HG03439 (cell line): ENCODE data around the gene CHD1.

ENCODE experiments used
- ATAC-seq: cut with Tn5 transposase; IDR thresholded peaks from one replicate; pipeline ENCODE4 v1.9.1; 2021; ENCODE audit warnings: mild to moderate bottlenecking, moderate library complexity; ENCODE audit not compliant: unreplicated experiment

The CHD1 gene

DNA sequence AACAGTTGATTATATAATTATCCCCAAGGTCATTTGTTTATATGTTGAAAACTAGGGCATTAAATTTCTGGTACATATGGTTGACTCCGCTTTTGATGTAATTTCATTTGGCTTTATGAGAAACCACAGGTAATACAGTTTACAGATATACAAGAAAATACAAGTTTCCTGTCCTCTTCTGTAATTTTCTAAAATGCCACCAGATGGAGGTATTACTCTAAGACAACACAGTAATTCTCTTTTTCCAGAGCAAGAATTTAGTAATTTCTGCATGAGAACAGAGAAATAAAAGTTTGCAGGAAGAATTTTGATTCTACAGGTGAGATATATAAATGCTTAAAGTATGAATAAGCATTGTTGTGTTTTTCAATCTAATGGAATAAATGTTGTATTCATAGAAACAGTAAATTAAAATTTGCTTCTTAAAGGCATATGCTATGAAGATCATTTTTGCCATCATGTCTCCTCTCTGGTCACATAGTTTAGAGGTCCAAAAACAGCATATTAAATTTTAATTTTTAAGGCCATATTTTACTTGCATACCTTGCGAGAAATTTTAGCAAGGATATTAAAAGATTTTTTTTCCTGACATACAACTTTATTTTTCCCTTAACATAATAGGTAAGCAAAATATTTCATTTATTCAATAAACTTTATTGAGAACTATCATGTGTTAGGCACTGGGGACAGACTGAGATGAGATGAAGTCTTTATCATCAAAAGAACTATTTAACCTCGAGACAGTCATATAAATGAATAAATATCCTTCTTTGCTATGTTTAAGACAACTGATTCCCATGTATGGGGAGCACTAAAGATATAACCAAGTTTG is 22.7 kb downstream of the CHD1 start:
- ATAC-seq = peak; percentile 48

DNA sequence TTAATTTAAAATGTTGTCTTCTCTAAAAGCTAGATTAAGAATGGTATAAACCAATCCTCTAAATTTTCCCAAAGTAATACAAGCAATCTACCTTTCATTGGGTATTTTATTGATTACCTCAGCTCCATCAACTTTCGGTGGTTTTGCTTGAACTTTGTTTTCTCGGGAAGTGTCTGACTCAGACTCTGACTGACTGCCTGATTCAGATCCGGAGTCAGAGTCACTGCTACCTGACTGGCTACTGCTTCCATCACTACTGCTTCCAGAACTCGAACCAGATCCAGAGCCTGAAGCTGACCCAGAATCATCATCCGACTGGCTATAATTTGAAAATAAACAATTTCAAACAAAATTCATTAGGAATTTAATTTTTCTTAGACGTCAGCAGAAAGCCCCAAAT is 24.0 kb downstream of the CHD1 start:
- ATAC-seq = no peak

DNA sequence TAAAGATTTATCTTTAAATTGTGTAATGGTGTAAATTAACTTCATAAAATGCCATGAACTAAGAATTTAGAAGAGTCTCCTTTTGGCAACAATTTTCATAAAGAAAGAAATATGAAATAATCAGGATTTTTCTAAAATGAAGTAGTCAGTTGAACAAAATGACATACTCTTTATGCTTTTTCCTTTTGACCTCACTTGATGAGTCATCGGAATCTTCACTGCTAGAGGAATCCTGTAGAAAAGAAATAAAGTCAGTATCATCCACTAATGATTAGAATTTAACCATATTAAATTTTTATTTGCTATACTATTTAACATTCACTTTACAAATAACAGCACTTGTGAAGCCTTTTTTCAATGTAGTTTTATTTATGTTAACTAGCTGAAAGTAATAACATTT is 26.1 kb downstream of the CHD1 start:
- no peak for ATAC-seq

DNA sequence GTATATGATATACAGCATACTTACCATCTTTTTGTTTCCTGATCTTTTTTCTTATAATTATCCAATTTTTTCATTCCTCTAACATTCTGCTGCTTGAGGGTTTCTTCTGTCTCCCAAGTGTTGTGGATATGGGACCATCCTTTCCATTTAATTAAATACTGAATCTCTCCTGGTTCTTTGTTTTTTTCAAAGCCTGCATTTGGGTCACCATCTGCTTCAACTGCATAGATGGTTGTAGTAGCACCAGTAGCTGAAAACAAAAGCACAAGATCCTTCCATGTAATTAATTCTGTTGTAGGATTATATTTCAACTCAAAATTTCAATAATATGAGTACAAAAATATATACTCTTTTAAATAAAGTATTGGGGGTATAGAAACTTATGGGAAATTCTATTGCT is 29.4 kb downstream of the CHD1 start:
- no peak for ATAC-seq

DNA sequence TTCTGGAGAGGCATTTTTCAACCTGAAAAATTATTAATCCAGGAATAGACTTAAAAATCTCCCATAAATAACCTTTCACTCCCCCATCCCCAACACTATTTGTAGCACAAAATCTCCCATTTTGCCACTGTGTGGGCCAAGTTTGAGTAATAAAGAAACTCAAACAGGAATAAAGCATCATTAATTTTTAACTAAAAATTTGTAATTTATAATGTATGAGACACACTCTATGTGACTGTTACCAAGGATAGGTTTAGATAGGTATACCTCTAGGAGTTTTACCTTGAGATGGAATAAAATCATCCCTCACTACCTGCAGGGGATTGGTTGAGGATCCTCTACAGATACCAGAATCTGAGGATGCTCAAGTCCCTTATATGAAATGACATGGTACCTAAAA is 30.1 kb downstream of the CHD1 start:
- ATAC-seq = no peak

DNA sequence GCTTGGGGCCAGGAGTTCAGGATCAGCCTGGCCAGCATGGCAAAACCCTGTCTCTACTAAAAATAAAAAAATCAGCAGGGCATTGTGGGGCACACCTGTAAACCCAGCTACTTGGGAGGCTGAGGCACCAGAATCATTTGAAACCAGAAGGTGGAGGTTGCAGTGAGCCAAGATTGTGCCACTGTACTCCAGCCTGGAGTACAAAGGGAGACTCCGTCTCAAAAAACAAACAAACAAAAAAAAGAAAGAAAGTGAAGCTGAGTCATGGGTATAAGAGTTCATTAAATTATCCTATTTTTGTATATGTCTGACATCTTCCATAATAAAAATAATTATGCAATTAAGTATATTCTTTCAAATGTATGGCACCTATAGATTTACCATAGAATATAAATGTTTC is 37.2 kb downstream of the CHD1 start:
- ATAC-seq = no peak

DNA sequence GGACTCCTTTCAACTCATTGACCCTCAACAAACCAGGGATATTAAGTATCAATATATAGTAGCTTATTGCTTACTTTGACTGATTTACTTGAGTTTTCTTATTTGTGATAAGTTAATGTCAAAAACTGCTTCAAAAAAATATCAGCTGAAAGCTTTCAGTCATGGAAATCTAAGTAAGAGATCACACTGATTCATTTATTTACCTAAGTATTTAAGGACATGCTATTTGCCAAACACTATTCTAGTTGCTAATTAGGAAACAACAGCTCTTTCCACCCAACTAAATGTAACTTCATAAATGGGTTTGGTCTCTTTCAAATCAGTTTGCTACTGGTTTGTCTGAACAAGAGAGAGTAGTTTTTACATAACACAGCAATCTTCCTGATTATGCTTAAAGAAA is 48.2 kb downstream of the CHD1 start:
- ATAC-seq = no peak

DNA sequence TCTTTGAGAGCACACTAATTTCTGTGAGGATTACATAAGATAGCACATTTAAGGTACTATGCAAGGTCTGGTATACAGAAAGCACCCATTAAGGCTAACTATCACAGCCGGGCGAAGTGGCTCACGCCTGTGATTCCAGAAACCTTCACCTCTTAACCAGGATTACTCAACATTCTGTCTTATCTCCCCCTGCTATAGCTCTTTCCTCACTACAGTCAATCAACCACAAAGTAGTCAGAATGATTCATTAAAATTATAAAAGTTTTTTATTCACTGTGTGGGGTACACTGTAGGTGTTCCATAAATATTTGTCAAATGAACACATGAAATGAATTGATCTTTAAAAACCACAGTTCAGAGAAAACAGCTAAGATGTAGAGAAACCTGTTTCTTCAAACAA is 48.7 kb downstream of the CHD1 start:
- no peak for ATAC-seq

DNA sequence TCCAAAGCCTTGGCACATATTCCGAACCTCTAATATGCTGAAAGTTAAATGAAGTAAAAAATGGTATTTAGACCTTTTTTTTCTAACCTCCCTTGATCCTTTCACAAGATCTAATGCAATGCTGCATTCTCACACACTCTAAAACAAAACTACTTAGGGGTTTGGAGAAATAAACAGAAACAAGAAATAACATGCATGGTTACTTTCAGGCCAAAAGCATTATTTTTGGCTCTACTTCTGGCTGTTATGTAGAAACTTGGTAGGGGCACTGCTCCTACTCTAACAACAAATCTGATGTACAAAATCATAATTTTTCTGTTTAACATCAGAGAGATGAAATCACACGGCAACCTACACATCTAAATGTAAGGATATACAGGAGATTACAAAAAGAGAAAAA is 51.2 kb downstream of the CHD1 start:
- no peak for ATAC-seq

DNA sequence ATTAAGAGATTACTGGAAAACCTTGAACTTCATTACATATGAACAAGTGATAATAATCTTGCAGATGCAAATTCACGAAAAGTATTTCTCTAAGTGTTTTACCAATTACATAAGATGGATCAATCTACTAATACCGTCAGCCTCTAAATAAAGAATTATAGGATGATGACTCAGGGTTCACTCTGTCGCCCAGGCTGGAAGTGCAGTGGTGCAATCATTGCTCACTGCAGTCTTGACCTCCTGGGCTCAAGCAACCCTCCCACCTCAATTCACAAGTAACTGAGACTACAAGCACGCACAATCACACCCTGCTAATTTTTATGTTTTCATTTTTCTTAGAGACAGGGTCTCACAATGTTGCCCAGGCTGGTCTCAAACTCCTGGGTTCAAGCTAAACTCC is 56.1 kb downstream of the CHD1 start:
- no peak for ATAC-seq

DNA sequence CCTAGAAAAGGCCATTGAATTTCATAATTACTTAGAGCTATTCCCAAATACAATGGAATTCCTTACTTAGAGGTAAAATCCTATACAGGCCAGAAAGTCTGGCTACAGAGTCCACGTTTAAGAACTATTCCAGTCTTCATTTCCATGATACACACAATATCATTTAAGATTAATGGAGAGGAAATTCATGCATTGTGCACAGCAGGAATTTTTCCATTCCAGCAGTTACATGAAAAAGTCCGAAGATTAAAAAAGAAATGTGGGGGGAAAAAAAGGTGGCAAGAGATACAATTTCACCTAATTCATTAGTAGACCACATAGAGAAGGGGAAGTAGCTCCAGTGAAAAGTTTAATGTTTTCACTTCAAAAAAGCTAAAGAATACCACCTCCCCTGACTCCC is 63.1 kb downstream of the CHD1 start:
- no peak for ATAC-seq

DNA sequence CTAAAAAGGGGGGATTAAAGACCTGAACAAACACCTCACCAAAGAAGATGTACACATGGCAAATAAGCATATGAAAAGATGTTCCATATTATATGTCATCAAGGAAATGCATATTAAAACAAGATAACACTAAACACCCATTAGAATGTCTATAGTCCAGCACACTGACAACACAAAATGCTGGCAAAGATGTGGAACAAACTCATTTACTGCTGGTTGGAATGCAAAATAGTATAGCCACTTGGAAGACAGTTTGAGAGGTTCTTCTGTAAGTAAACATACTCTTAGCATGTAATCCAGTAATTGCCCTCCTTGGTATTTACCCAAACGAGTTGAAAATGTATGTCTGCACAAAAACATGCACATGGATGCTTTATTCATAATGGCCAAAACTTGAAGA is 81.8 kb downstream of the CHD1 start:
- no peak for ATAC-seq

DNA sequence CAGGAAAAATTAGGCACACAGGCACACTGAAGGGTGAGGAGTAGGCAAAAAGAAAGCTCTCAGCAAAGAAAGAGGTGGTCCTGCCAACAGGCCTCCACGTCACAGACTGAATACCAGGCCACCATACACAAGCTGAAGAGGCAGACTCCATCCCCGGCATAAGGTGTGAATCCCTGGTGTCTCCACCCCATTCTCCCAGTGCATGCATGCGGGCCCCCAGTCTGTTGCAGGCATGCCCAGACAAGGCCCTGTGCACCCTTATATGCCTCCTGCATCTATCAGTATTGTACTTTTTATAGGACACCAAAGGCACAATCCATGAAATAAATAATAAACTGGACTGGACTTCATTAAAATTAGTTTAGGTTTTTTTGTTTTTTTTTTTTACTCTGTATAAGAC is 82.3 kb downstream of the CHD1 start:
- ATAC-seq = no peak

DNA sequence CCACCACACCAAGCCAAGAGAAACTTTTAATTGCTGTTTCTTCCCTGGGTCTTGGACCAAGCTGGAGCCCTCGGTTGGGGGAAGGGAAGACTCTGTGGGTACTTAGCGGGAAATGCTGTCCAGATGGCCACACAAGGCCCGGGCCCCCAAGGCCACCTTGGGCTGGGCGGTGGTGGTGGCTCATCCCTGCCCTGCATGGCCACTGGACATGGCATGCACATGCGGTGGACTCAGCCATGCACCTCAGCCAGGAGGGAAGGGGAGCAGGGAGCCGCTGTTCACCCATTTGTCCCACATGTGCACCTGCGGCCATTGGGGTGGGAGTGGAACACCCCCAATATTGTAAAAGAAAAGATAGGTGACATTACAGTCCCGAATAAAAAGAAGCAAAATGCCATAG is 82.9 kb downstream of the CHD1 start:
- ATAC-seq = no peak

DNA sequence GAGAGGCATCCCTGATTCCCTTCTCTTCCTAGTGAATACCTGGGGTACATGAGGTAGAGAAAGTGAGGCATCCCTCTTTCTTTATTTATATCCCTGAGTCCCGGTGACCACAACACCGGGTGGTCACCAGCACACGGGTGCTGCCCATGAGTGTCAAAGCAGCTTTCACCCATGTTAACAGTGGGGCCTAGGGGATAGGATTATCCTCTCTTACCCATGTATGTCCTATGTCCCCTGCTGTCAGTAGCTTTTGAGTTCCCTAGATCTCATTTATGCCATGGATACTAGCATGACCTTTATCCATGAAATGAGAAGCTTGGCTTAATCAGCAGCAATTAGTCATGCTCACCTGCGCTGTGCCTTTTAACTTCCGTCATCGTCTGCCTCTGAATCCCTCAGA is 83.9 kb downstream of the CHD1 start:
- no peak for ATAC-seq

DNA sequence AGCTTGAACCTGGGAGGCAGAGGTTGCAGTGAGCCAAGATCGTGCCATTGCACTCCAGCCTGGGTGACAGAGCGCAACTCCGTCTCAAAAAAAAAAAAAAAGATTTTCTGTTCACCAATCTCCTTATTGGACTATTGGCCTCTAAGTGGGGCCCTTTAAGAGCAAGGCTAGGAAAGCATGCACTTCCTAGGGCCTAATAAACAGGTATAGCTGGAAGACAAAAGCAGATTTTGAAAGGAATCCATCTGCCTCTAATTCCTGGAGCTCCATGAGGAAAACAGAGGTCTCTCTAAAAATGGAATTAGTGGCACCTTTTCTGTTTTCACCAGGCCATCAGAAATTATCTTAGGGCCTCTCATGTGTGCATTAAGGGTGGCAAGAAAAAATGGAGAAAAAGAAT is 85.3 kb downstream of the CHD1 start:
- no peak for ATAC-seq

DNA sequence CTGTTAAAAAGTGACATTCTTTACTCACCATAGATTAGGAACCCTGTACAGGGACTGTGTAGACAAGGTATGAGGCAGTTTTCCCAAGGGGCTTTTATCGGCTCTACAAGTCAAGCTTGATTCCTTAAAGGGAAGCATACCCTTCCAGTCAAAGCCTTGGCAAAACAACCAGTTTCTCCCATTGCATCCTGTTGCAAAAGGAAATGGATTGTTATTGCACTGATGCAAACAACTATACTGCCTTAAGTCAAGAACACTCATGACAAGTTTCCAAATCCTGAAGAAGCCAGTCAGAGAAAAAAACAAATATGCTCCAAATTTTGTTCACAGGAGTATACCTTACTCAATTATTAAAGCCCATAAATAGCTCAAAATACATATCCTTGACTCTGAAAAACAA is 87.9 kb downstream of the CHD1 start:
- ATAC-seq = no peak

DNA sequence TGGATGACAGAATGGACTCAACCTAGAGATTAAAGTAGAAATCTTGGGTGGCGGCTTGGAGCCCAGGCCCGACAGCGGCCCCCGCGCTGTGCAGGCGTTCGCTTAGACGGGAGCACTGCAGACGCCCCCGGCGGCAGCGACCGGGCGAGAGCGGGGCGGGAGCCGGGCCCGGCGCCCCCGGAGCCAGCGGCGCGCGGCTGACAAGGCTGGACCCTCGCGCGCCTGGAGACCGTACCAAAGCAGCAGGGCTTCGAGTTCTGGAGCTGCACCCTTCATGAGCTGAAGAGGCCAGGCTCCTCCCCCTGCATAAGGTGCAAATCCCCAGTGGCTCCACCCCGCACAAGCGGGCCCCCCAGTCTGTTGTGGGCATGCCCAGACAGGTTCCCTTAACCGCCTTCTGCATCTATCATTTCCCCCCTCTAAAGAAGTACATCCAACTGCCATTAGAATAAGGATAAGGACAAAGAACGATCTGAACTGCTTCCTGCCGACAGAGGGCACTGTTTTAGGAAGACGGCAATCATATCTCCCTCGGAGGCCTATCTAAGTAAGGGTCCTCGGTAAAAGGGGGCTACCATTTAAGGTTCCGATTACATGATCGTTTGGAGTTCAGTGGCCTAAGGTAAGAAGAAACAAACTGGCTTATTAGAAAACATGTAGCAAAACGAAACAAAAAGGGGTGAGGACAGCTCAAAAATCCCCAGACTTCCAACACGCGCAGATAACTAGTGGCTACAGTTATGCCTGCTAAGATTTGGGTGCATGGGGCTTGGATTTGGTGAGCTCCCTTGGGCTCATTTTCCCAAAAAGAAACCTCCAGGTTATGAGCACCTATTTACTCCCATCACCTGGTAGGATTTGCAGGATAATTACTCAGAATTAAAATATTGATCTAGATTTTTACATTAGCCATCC is 89.1 kb downstream of the CHD1 start:
- no peak for ATAC-seq

DNA sequence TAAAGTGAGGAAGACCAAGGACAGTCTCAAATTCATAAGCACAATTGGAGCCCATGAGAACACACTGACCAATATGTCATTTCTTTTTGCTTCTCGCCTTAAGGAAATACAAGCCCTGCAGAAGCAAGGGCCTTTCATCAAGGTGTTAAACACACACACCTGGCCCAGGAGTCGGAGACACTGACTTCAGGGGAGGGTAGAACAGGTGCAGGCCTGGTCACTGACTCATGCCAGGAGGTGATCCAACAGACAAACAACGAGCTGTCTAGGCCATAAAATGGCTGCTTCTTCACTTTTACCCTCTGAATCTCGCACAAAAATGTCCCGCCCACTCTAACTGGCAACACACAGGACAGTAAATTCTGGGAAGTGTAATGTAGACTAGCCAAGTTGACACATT is 92.6 kb downstream of the CHD1 start:
- ATAC-seq = no peak

DNA sequence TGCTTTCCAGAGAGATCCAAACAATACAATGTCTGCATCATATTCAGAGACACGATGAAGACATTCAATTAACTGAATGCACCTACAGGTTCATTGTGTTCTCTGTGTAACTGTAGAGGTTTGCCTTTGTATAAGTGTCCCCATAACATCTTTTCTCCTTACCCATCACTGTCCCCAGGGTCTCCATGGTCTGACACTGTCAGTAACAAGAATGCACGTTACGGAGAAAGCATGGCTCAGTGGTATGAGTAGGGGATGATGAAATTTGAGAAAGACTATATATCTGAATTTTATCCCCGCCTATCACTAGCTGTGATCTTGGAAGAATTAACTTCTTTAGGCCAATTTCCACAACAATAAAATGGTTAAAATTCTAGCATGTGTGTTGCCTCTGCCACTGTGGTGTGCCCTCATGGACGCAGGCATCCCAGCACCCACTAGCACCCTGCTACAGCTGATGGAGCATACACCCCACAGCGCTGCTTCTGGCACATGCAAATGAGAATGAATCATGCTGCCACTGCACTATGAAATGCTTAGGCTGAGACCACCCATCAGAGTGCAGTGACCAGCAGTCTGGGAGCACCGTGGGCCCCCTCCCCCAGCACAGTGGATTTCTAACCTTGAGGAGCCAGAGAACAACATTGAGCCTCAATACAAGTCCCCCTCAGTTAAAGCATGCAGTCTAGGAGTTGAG is 101.1 kb downstream of the CHD1 start:
- no peak for ATAC-seq

DNA sequence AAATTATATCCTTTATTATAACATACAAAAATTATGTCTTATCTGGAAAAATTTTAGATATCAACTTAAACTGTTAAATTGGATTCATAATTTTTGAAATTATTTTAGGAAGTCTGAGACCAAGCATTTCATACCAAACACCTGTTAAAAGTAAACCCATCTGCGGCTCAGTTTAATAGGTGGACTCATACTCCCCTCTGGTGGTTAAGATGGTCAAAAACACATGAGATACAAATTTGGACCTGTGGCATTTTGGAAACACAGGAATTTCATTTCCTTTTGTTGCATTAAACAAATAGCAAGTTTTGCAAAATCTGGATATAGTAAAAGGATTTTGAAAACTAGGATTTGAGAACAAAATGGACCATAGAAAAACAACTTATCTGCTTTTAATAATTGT is 101.6 kb downstream of the CHD1 start:
- no peak for ATAC-seq
